Hepatocyte (in vitro differentiated cells): ENCODE results near the gene CLCN7. TPM values are rescaled to one million over a fixed set of nuclear protein-coding genes. Genes with fewer than 3 reads are reported as not detected.

Experiments
- DNase-seq: peaks from one replicate; pipeline ENCODE4 v3.0.0-alpha.2; 2016; ENCODE audit warnings: low spot score
- H2AFZ ChIP-seq: fragments of 200-600 bp; sonication (generic); 2 replicates; pipeline ENCODE4 v1.6.0; 2016; ENCODE audit warnings: antibody characterized with exemption, mild to moderate bottlenecking
- H3K27ac ChIP-seq: fragments of 200-600 bp; sonication (generic); 2 replicates; pipeline ENCODE4 v1.5.1; 2016; ENCODE audit warnings: mild to moderate bottlenecking
- H3K27me3 ChIP-seq: fragments of 200-600 bp; sonication (generic); 2 replicates; pipeline ENCODE4 v1.6.1; 2016
- H3K36me3 ChIP-seq: fragments of 200-600 bp; sonication (generic); replicated peaks from 2 replicates; pipeline ENCODE4 v1.5.1; 2016; ENCODE audit warnings: low read depth; ENCODE audit not compliant: insufficient read depth
- H3K4me1 ChIP-seq: fragments of 200-600 bp; sonication (generic); 2 replicates; pipeline ENCODE4 v1.5.1; 2016; ENCODE audit warnings: mild to moderate bottlenecking, moderate library complexity; ENCODE audit not compliant: insufficient read depth
- H3K4me2 ChIP-seq: fragments of 200-600 bp; sonication (generic); 2 replicates; pipeline ENCODE4 v1.6.0; 2016
- H3K4me3 ChIP-seq: fragments of 200-600 bp; sonication (generic); 2 replicates; pipeline ENCODE4 v1.5.1; 2016; ENCODE audit warnings: mild to moderate bottlenecking
- H3K79me2 ChIP-seq: fragments of 200-600 bp; sonication (generic); 2 replicates; pipeline ENCODE4 v1.6.0; 2017; ENCODE audit warnings: mild to moderate bottlenecking
- H3K9me2 ChIP-seq: fragments of 200-600 bp; sonication (generic); replicated peaks from 2 replicates; pipeline ENCODE4 v1.6.0; 2017; ENCODE audit warnings: mild to moderate bottlenecking; ENCODE audit not compliant: insufficient read depth
- H3K9me3 ChIP-seq: fragments of 200-600 bp; sonication (generic); 2 replicates; pipeline ENCODE4 v1.5.1; 2016; ENCODE audit warnings: low read depth, mild to moderate bottlenecking
- H4K20me1 ChIP-seq: fragments of 200-600 bp; sonication (generic); 2 replicates; pipeline ENCODE4 v1.6.0; 2016; ENCODE audit warnings: mild to moderate bottlenecking; ENCODE audit not compliant: insufficient read depth, poor library complexity, severe bottlenecking
- EZH2 ChIP-seq: fragments of 200-600 bp; sonication (generic); IDR thresholded peaks from 2 replicates; pipeline ENCODE4 v1.6.1; 2016; ENCODE audit warnings: antibody characterized with exemption, mild to moderate bottlenecking, borderline replicate concordance
- EZH2phosphoT487 ChIP-seq: fragments of 200-600 bp; sonication (generic); IDR thresholded peaks from one replicate; pipeline ENCODE4 v1.6.1; 2018; ENCODE audit warnings: antibody characterized with exemption, mild to moderate bottlenecking, low read depth, moderate library complexity; ENCODE audit not compliant: unreplicated experiment, severe bottlenecking
- WGBS: methylation state at CpG from one replicate; pipeline ENCODE4 v1.1.6; 2016; ENCODE audit warnings: low lambda C conversion rate; ENCODE audit errors: missing lambda C conversion rate; 5-methylcytosine and 5-hydroxymethylcytosine counted together
- polyA plus RNA-seq: library from polyadenylated mRNA; unstranded; fragments of >200 nt; fragmentation: Nextera tagmentation; extraction: Ambion mirVana; gene quantifications from 2 replicates; pipeline ENCODE4 v1.2.1, GENCODE V29; 2016
- total RNA-seq: library from RNA; depleted of rRNA; stranded (reverse); fragments of >200 nt; gene quantifications from 2 replicates; pipeline ENCODE4 v1.2.3, GENCODE V29; 2014
- TF ChIP-seq, protein P1 (sequence below): fragments of 200-600 bp; sonication (generic); IDR thresholded peaks from 2 replicates; pipeline ENCODE4 v1.5.1; 2016; ENCODE audit warnings: antibody characterized with exemption, mild to moderate bottlenecking; ENCODE audit not compliant: poor library complexity

The CLCN7 gene
- total and polyA plus RNA-seq, 2 experiments from 2014 or later = 56.3 to 107 TPM

DNA sequence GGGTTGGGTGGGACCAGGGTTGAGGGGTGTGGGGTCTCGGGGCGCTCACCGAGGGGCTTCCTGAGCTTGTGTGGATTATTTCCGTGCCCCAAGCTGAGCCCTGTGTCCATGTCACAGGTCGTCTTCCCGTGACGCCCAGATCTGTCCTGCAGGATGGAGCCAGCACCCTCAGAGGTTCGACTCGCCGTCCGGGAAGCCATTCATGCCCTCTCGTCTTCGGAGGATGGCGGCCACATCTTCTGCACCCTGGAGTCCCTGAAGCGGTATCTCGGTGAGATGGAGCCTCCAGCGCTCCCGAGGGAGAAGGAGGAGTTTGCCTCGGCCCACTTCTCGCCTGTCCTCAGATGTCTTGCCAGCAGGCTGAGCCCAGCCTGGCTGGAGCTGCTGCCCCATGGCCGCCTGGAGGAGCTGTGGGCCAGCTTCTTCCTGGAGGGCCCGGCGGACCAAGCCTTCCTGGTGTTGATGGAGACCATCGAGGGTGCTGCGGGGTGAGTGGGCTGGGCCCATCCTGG, 19.4 kb upstream of the CLCN7 start:
- 47% methylated on average over 20 of the region's 25 CpGs for WGBS
- Histone ChIP-seq H3K36me3 (no peaks in the 10 kb centered on the region), H3K27me3 (no peaks in the 10 kb centered on the region), H3K4me2 (peak overlapping the region; percentile 88), H3K27ac (no peak overlapping the region), H2AFZ (no peak overlapping the region), H4K20me1 (no peaks in the 10 kb centered on the region), H3K9me3 (no peaks in the 10 kb centered on the region), H3K4me3 (peak overlapping the region; percentile 65), H3K79me2 (peaks cover 17% of the 10 kb centered on the region), H3K4me1 (peaks cover 13% of the 10 kb centered on the region), H3K9me2 (no peaks in the 10 kb centered on the region)
- DNase-seq = peak; percentile 55
- TF ChIP-seq EZH2 (no peak), EZH2phosphoT487 (no peak)
- TF ChIP-seq, protein P1, sequence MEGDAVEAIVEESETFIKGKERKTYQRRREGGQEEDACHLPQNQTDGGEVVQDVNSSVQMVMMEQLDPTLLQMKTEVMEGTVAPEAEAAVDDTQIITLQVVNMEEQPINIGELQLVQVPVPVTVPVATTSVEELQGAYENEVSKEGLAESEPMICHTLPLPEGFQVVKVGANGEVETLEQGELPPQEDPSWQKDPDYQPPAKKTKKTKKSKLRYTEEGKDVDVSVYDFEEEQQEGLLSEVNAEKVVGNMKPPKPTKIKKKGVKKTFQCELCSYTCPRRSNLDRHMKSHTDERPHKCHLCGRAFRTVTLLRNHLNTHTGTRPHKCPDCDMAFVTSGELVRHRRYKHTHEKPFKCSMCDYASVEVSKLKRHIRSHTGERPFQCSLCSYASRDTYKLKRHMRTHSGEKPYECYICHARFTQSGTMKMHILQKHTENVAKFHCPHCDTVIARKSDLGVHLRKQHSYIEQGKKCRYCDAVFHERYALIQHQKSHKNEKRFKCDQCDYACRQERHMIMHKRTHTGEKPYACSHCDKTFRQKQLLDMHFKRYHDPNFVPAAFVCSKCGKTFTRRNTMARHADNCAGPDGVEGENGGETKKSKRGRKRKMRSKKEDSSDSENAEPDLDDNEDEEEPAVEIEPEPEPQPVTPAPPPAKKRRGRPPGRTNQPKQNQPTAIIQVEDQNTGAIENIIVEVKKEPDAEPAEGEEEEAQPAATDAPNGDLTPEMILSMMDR = peak; percentile 30

DNA sequence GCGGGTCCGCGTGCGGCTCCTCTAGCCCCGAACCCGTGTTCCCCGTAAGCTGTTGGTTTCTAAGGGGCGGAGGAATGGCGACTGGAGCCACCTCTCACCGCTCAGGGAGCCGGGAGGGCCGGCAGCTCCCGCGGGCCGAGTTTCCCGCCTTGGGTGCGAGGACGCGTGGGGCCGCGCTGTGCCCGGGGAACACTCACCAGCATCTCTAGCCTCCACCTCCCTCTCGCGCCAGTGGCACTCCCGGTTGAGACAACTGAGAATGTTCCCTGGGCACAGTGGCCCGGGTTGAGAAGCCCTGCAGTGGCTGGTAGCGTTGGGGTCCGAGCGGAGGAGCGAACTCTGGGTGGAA, 18.9 kb upstream of the CLCN7 start:
- no peak for TF ChIP-seq EZH2phosphoT487
- no peak for TF ChIP-seq EZH2
- TF ChIP-seq, protein P1 = no peak
- peaks cover 13% of the 10 kb centered on the region for H3K4me1 ChIP-seq
- no peaks in the 10 kb centered on the region for H3K9me3 ChIP-seq
- H2AFZ ChIP-seq = peak overlapping the region; percentile 84
- DNase-seq = peak; percentile 35
- 2% methylated on average over 20 of the region's 30 CpGs for WGBS
- H3K27me3 ChIP-seq = no peaks in the 10 kb centered on the region
- H3K4me3 ChIP-seq = peak overlapping the region; percentile 65
- no peaks in the 10 kb centered on the region for H3K36me3 ChIP-seq
- H3K27ac ChIP-seq = no peak overlapping the region
- H3K79me2 ChIP-seq = peaks cover 17% of the 10 kb centered on the region
- peak overlapping the region; percentile 88 for H3K4me2 ChIP-seq
- H4K20me1 ChIP-seq = no peaks in the 10 kb centered on the region
- no peaks in the 10 kb centered on the region for H3K9me2 ChIP-seq

DNA sequence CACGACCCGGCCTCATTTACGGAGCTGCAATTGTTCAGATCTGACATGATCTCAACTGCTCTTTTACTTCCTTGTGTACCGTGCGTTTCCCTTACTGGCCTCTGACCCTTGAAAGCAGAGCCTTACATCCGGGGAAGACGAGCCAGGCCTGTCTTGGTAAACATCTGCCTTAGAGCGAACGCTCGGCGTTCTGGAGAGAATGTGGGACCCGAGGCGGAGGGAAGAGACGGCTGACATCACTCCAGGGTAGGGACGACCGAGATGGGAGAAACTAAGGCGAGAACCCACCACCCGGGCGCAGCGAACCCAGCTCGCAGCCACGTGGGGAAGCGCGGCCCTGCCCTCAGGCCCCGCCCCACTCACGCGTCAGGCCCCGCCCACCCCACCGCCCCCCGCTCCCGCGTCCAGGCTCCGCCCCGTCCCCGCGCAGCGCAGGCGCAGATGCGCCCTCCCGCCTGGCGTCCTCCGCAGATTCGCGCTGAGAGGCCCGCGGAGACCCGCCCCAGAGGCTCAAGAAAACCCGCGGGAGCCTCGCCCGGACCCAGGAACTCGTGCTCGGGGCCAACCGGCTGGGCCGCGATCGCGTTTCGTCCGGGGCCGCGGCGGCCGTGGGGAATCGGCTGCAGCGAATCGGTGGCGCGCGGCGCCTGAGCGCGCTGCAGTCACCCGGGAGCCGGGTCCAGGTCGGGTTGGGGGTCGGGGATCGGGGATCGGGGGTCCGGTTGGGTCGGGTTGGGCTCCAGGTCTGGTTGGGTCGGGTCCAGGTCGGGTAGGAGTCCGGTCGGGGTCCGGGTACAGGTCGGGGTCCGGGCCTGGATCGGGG, 18.3 kb upstream of the CLCN7 start, which contains the start of gene TELO2:
TSS of gene TELO2 (plus strand) at position 438 of the 823 bp plus-strand sequence. CDS start 922 bp downstream, outside the sequence.
- H3K79me2 ChIP-seq = peaks cover 17% of the 10 kb centered on the region
- H3K4me3 ChIP-seq = peak within 1 kb of the TSS; percentile 65
- TF ChIP-seq EZH2 (no peak), EZH2phosphoT487 (no peak)
- TF ChIP-seq, protein P1 = no peak
- H3K27me3 ChIP-seq = no peaks in the 10 kb centered on the region
- peak within 1 kb of the TSS; percentile 88 for H3K4me2 ChIP-seq
- no peaks in the 10 kb centered on the region for H4K20me1 ChIP-seq
- peak within 1 kb of the TSS; percentile 95 for H3K27ac ChIP-seq
- no peaks in the 10 kb centered on the region for H3K9me3 ChIP-seq
- peaks cover 13% of the 10 kb centered on the region for H3K4me1 ChIP-seq
- WGBS = 3% methylated on average over 55 of the region's 89 CpGs
- H3K36me3 ChIP-seq = no peaks in the 10 kb centered on the region
- DNase-seq = peak; percentile 94
- H2AFZ ChIP-seq = peak within 1 kb of the TSS; percentile 91
- H3K9me2 ChIP-seq = no peaks in the 10 kb centered on the region
